ENCODE results near the gene ABCB9. TPM values are rescaled to one million over a fixed set of nuclear protein-coding genes. Genes with fewer than 3 reads are reported as not detected.

The ABCB9 gene
- total and polyA plus RNA-seq, 2 of the 8 experiments (the other 6 are each of a cell fraction or from before 2014, with no cell fraction given), result 3.8 to 8.0 TPM

- Histone ChIP-seq H3K4ac (replicated peaks; ENCODE audit: insufficient read length, low read depth, low read length) (no peak overlapping the region), H3K23ac (ENCODE audit: insufficient read length) (no peak overlapping the region), H3K23me2 (ENCODE audit: low read depth, low read length) (no peaks in the 10 kb centered on the region), H3K27me3 (replicated peaks in 1 of 4; ENCODE audit: control insufficient read depth in 3 of 4, extremely low read depth in 1 of 4, insufficient read depth in 3 of 4, low read length in 3 of 4) (no peaks in the 10 kb centered on the region), H3K56ac (replicated peaks; ENCODE audit: insufficient read length, low read depth, low read length) (no peak overlapping the region), H3K14ac (ENCODE audit: insufficient read length) (no peak overlapping the region), H3K79me1 (ENCODE audit: low read depth, low read length) (no peaks in the 10 kb centered on the region), H2AFZ (ENCODE audit: low read length) (no peak overlapping the region), H2AK5ac (ENCODE audit: low read depth, low read length) (no peak overlapping the region), H3K36me3 (ENCODE audit: control insufficient read depth in 2 of 4, insufficient read depth in 4 of 4, low read length in 3 of 4) (no peaks in the 10 kb centered on the region), H2BK12ac (ENCODE audit: low read depth, low read length) (no peak overlapping the region), H2BK5ac (ENCODE audit: low read depth, low read length) (no peak overlapping the region), H3K9me3 (ENCODE audit: insufficient read depth in 2 of 2, low read depth in 1 of 2, low read length in 1 of 2) (no peaks in the 10 kb centered on the region), H4K8ac (ENCODE audit: extremely low read depth, insufficient read depth, low read length) (no peak overlapping the region), H3K18ac (ENCODE audit: extremely low read depth, low read length) (no peak overlapping the region), H2BK15ac (ENCODE audit: low read length) (no peak overlapping the region), H3K4me3 (ENCODE audit: extremely low read depth in 1 of 4, insufficient read depth in 2 of 4, low read depth in 3 of 4, low read length in 4 of 4) (no peak overlapping the region), H2BK20ac (ENCODE audit: low read length) (no peak overlapping the region), H2BK120ac (replicated peaks; ENCODE audit: low read depth, low read length) (no peak overlapping the region), H3K4me2 (ENCODE audit: insufficient read depth in 1 of 2, low read depth in 2 of 2, low read length in 2 of 2) (no peak overlapping the region), H3K79me2 (ENCODE audit: control insufficient read depth in 1 of 2, insufficient read depth in 2 of 2, low read length in 2 of 2) (no peaks in the 10 kb centered on the region), H3K27ac (ENCODE audit: low read depth, low read length) (no peak overlapping the region), H4K5ac (ENCODE audit: insufficient read length, low read depth, low read length) (no peak overlapping the region), H3K4me1 (replicated peaks in 1 of 4; ENCODE audit: control insufficient read depth in 3 of 4, insufficient read depth in 4 of 4, low read length in 3 of 4) (no peaks in the 10 kb centered on the region), H4K91ac (replicated peaks; ENCODE audit: insufficient read length, low read length) (no peak overlapping the region), H3K9ac (replicated peaks in 1 of 4; ENCODE audit: extremely low read depth in 1 of 4, low read depth in 3 of 4, low read length in 3 of 4) (no peak overlapping the region), H4K20me1 (replicated peaks in 1 of 2; ENCODE audit: control insufficient read depth in 1 of 2, insufficient read depth in 2 of 2, low read length in 2 of 2) (no peaks in the 10 kb centered on the region)
- WGBS, 2 experiments (ENCODE audit: extremely low coverage in 1 of 2, insufficient coverage in 1 of 2, insufficient read length in 1 of 2, insufficient replicate concordance in 2 of 2, low coverage in 1 of 2, low lambda C conversion rate in 2 of 2, missing lambda C conversion rate in 1 of 2), result 90% methylated on average over 5 of the region's 6 CpGs; no CpG with 5 or more reads in 1 of the 2 experiments
- TF ChIP-seq CBX5 (IDR thresholded peaks at IDR 0.05; ENCODE audit: low read depth, low read length) (no peak), POU5F1 (IDR thresholded peaks at IDR 0.05; ENCODE audit: low read depth, low read length) (no peak), HDAC2 (IDR thresholded peaks at IDR 0.05; ENCODE audit: borderline replicate concordance in 1 of 2, low read depth in 2 of 2, low read length in 2 of 2) (no peak), GABPA (IDR thresholded peaks at IDR 0.05; ENCODE audit: borderline replicate concordance, insufficient read depth, low read length) (no peak), ASH2L (IDR thresholded peaks at IDR 0.05; ENCODE audit: low read length) (no peak), TBP (IDR thresholded peaks at IDR 0.05; ENCODE audit: low read depth, low read length) (no peak), USF2 (IDR thresholded peaks at IDR 0.05; ENCODE audit: low read length) (no peak), JUND (IDR thresholded peaks at IDR 0.05; ENCODE audit: low read length) (no peak)
- FAIRE-seq (no peak), DNase-seq (ENCODE audit: low read depth in 1 of 2, low spot score in 2 of 2) (no peak)
- ChIA-PET CTCF (ENCODE audit: partially characterized antibody) (interaction anchor here (0.5 kb wide), 1 partner anchor 10 kb away, joined by 3 read pairs; no protein-coding TSS in a partner anchor), POLR2A (ENCODE audit: partially characterized antibody) (interaction anchor here (0.8 kb wide), 1 partner anchor 229 kb away, joined by 3 read pairs; the partner anchor contains the start of gene MPHOSPH9)
Observed at GRCh38 chr12:123003257-123003656, 37.0 kb upstream of the ABCB9 start.

Measured in H1 (cell line).